GM11168 (cell line): ENCODE measurements around the gene OR2G2.

Experiments used
- in situ Hi-C: fragments of 300-500 bp; cut with MboI; formaldehyde crosslinking; loops from one replicate; pipeline ENCODE4 v1.12.0; 2022; ENCODE audit warnings: low sequenced_read_pairs; ENCODE audit not compliant: unreplicated experiment

OR2G2 gene

DNA sequence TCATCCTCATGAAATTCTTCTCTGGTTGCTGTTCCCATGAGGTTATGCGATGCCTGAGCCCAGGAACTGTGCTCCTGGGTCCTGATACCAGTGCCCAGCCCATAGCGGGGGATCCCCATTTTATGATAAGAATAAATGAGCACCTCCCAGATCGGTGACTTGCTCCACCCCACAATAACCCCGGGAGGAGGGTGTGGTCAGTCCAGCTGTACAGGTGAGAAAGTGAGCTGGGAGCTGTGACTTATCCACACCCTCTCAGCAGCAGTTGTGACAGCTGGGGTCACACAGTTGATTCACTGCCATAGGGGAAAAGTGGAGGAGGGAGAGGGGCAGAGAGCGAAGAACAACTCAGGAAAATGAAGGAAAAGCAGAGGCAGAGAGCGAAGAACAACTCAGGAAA lies 50.6 kb downstream of the OR2G2 start:
- in situ Hi-C loops = no loop called here
